HTERT RPE-1 (cell line): ENCODE measurements around the gene ATAD2B.

Experiments used
- in situ Hi-C: fragments of 300-500 bp; cut with MboI; formaldehyde crosslinking; loops from 4 replicates; pipeline ENCODE4 v1.14.3; 2020; ENCODE audit warnings: low sequenced_read_pairs

Gene ATAD2B

DNA sequence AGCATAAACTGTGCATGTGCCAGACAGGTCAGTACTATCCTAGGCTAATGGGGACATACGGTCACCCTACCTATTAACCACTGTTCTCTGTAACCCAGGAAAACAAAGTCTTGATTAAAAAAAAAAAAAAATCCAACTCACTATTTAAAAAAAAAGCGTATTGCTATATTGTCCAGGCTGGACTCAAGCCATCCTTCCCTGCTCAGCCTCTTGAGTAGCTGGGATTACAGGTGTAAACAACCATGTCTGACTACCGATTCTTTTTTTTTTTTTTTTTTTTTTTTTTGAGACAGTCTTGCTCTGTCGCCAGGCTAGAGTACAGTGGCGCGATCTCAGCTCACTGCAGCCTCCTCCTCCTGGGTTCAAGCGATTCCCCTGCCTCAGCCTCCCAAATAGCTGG is 11.6 kb downstream of the ATAD2B start:
- in situ Hi-C loops = no loop called here

GRCh38 chr2:23912054-23912453 is 14.9 kb downstream of the ATAD2B start:
- in situ Hi-C loops = no loop called here

DNA sequence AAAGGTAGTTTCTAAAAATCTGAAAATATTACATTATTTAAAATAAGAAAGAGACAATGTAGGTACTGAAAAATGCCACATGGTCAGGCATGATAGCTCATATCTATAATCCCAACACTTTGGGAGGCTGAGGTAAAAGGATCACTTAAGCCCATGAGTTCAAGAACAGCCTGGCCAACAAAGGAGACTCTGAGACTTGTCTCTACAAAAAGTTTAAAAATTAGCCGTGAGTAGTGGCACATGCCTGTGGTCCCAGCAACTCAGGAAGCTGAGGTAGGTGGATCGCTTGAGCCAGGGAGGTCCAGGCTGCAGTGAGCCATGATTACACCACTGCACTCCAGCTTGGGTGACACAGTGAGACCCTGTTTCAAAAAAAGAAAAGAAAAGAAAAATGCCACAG is 21.8 kb downstream of the ATAD2B start:
- in situ Hi-C loops = no loop called here

DNA sequence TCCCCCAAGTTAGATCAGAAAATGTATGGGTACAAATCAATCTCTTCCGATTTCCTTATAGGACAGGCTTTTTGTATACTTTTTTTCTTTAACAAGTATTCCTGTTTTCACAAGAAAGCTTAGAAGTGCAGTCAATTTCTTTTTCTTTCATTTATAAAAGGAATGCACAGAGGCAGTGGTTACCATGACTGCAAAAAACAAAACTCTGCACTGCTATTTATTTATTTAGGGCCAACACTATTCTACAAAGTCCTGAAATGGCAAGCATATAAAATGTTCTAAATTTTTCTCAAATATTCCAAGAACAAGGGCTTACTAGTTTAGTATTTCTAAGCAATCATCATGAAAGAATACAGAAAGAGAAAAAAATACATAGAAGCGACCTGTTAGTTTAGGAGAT is 22.2 kb downstream of the ATAD2B start:
- in situ Hi-C loops = no loop called here

DNA sequence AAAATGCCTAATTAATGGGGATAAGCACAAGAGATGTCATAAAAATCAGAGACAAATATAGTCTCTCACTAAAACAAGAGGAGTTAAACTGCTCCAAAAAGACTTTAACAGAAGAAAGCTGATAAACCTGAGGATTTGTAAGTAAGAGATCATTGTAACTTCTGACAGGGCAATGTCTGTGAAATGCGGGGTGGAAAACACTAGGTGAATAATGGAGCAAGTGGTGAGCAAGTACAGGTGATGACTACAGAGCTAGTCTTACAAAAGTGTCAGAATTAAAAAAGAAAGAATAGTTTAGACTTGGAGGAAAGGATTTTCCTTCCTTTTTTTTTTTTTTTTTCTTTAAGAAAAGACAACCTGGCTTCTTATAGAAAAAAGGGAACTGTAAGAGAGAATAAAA is 22.7 kb downstream of the ATAD2B start:
- in situ Hi-C loops = no loop called here

GRCh38 chr2:23903034-23903433 is 23.9 kb downstream of the ATAD2B start:
- in situ Hi-C loops = no loop called here

GRCh38 chr2:23901966-23902846 is 24.7 kb downstream of the ATAD2B start:
- in situ Hi-C loops = no loop called here

- in situ Hi-C loops = no loop called here
These were observed 26.2 kb downstream of the ATAD2B start for GRCh38 chr2:23900541-23901322.

GRCh38 chr2:23900133-23900532 is 26.8 kb downstream of the ATAD2B start:
- in situ Hi-C loops = no loop called here

- in situ Hi-C loops = no loop called here
These were observed 55.7 kb downstream of the ATAD2B start for GRCh38 chr2:23871206-23871605.

DNA sequence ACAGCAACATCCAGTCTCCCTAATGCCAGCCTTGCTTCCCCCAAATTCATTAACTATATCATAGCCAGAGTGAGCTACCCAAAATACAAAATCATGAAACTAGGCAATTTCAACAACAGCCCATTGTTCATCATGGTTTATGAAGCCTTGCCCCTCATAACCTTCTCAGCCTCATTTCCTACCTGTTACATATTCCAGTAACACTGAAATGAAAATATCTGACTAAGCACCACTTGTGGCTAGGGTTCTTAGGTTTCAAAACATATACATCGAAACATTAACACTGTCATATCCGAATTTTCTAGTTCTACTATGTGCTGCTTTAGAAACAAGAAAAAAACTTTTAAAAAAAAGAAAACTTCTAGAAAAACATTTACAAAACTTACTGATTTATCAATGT is 59.5 kb downstream of the ATAD2B start:
- in situ Hi-C loops = no loop called here

GRCh38 chr2:23862716-23863426 is 64.1 kb downstream of the ATAD2B start:
- in situ Hi-C loops = no loop called here

- in situ Hi-C loops = no loop called here
These were observed 65.0 kb downstream of the ATAD2B start for GRCh38 chr2:23861952-23862351.

DNA sequence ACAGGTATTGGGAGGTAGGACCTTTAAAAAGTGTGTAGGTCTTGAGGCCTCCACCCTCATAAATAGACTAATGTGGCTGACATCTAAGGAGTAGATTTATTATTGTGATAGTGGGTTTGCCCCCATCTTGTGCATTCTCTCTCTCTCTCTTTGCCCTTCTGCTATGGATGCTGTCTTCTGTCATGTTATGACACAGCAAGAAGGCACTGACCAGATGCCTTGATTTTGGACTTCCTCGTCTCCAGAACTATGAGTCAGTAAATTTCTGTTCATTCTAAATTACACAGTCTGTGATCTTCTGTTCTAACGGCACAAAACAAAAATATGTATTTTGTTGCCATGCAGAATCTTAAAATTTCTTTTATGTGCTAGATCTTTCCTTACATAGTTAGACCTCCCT is 66.9 kb downstream of the ATAD2B start:
- in situ Hi-C loops = no loop called here

GRCh38 chr2:23859234-23859633 is 67.7 kb downstream of the ATAD2B start:
- in situ Hi-C loops = no loop called here

DNA sequence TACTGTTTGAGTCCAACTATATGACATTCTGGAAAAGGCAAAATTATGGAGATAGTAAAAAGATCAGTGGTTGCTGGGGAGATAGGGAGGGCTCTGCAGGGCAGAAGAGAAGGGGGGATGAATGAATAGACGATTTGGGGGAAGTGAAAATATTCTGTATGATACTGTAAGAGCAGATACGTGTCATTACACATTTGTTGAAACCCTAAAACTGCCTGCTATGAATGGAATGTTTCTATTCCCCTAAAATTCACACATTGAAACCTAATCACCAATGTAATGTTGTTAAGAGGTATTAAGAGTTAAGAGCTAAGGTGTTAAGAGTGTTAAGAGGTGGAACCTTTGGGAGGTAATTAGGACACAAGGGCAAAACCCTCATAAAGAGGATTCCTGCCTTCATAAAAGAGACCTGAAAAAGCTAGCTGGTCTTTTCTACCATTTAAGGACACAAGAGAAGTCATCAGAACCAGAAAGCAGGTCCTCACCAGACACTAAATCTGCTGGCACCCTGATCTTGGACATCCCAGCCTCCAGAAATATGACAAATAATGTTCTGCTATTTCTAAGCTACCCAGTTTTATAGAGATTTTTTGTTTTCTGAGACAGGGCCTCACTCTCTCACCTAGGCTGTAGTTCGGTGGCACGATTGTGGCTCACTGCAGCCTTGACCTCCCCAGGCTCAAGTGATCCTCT is 76.2 kb downstream of the ATAD2B start:
- in situ Hi-C loops = no loop called here

- in situ Hi-C loops = no loop called here
These were observed 82.0 kb downstream of the ATAD2B start for GRCh38 chr2:23844905-23845304.

GRCh38 chr2:23843051-23843976 is 83.6 kb downstream of the ATAD2B start:
- in situ Hi-C loops = no loop called here

DNA sequence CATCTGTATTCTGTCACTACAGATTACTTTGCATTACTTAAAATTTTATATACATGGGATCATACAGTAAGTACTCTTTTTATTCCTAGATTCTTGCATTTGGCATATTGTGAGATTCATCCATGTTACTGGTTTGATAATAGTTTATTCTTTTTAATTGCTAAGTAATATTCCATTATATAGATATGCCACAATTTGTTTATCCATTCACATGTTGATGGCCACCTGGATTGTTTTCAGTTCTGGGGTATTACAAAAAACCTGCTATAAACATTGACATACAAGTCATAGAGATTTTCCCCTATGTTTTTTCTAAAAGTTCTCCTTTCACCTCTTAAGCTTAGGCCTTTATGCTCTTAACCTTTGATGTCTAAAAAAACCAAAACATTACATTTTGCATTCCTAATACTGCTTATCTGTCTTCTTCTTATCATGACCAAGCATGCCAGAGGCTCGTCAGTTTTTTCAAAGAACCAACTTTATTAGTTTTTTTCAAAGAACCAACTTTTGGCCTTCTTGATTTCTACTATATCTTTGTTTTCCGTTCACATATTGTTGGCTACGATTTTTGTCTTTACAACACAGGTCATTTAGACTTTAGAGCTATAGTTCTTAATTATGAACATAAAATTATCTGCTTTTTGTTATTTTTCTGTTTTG is 86.9 kb downstream of the ATAD2B start:
- in situ Hi-C loops = no loop called here
